ENCODE data around the gene AQP12B. TPM values are rescaled to one million over a fixed set of nuclear protein-coding genes. Genes with fewer than 3 reads are reported as not detected.
"Not testable (repeated sequence)": the region's sequence is repeated elsewhere in the genome, so short reads cannot be mapped to it uniquely, and the experiment has no call there.

Gene AQP12B
- total and polyA plus RNA-seq, 8 donors: 0.14 TPM; not detected in 7

- ATAC-seq: not testable (repeated sequence)
Measured at GRCh38 chr2:240680185-240680584, 2.5 kb downstream of the AQP12B start.

GRCh38 chr2:240678909-240679308 lies 3.8 kb downstream of the AQP12B start:
- H3K27ac ChIP-seq; intact Hi-C loops (cut with DNase I); H3K4me1 ChIP-seq; H3K27me3 ChIP-seq; ATAC-seq; H3K9me3 ChIP-seq; H3K36me3 ChIP-seq; DNase-seq; H3K4me3 ChIP-seq: not testable (repeated sequence)

More at GRCh38 chr2:240680185-240680584, 2.5 kb downstream of the AQP12B start:
- H3K9me3 ChIP-seq; H3K27me3 ChIP-seq; H3K36me3 ChIP-seq; H3K27ac ChIP-seq; H3K4me3 ChIP-seq; H3K4me1 ChIP-seq; intact Hi-C loops (cut with DNase I); DNase-seq: not testable (repeated sequence)

- H3K9me3 ChIP-seq, DNase-seq, ATAC-seq: not testable (repeated sequence)
Measured at GRCh38 chr2:240678043-240678442, 4.6 kb downstream of the AQP12B start.

GRCh38 chr2:240675345-240675744 lies 7.3 kb downstream of the AQP12B start:
- H3K36me3 ChIP-seq; H3K9me3 ChIP-seq; DNase-seq; H3K4me3 ChIP-seq; intact Hi-C loops (cut with DNase I); H3K4me1 ChIP-seq; H3K27ac ChIP-seq: not testable (repeated sequence)
- H3K27me3 ChIP-seq: peaks cover 20 to 43% of the 10 kb centered on the region in 2 donors
- peak; percentile 66 for ATAC-seq

More at GRCh38 chr2:240678043-240678442, 4.6 kb downstream of the AQP12B start:
- H3K27me3 ChIP-seq: peaks cover 6 to 16% of the 10 kb centered on the region in 2 donors
- H3K36me3 ChIP-seq; H3K4me1 ChIP-seq; H3K27ac ChIP-seq; H3K4me3 ChIP-seq; intact Hi-C loops (cut with DNase I): not testable (repeated sequence)

GRCh38 chr2:240674461-240675184 lies 8.1 kb downstream of the AQP12B start:
- intact Hi-C loops (cut with DNase I); H3K27ac ChIP-seq; ATAC-seq; H3K4me1 ChIP-seq; H3K36me3 ChIP-seq; H3K4me3 ChIP-seq; DNase-seq; H3K9me3 ChIP-seq: not testable (repeated sequence)
- peaks cover 20 to 44% of the 10 kb centered on the region in 2 donors for H3K27me3 ChIP-seq

- Histone ChIP-seq H3K27ac (no peak overlapping the region), H3K36me3 (no peaks in the 10 kb centered on the region), H3K4me1 (no peaks in the 10 kb centered on the region), H3K4me3 (no peak overlapping the region), H3K27me3 (peaks cover 20 to 46% of the 10 kb centered on the region in 2 donors), H3K9me3 (no peaks in the 10 kb centered on the region)
- TF ChIP-seq CTCF (IDR thresholded peaks at IDR 0.05): no peak
- ATAC-seq (no peak), DNase-seq (no peak)
- intact Hi-C loops (cut with DNase I): no loop called here
Measured at GRCh38 chr2:240672701-240673190, 9.9 kb downstream of the AQP12B start.

GRCh38 chr2:240672076-240672700 lies 10.5 kb downstream of the AQP12B start:
- H3K36me3 ChIP-seq: no peaks in the 10 kb centered on the region
- intact Hi-C loops (cut with DNase I): no loop called here

More at GRCh38 chr2:240672076-240672700, 10.5 kb downstream of the AQP12B start:
- DNase-seq (no peak), ATAC-seq (no peak)
- Histone ChIP-seq H3K9me3 (no peaks in the 10 kb centered on the region), H3K4me3 (no peak overlapping the region), H3K27ac (no peak overlapping the region), H3K27me3 (peaks cover 21 to 52% of the 10 kb centered on the region in 2 donors), H3K4me1 (no peaks in the 10 kb centered on the region)
- TF ChIP-seq CTCF (IDR thresholded peaks at IDR 0.05): no peak
